ENCODE data around the gene VWA1.

DNA sequence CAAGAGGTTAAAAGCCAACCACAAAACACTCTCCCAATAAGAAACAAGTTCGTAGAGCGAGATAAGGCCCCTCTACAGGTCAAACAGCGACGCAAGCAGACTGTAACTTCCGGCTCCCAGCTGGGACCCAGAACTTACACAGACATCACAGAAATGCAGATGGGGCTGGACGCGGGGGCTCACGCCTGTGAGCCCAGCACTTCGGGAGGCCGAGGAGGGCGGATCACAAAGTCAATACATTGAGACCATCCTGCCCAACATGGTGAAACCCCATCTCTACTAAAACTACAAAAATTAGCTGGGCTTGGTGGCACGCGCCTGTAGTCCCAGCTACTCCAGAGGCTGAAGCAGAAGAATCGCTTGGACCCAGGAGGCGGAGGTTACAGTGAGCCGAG, 47.4 kb upstream of the VWA1 start:
- TF ChIP-seq YY1 (IDR thresholded peaks at IDR 0.05; ENCODE audit: low read depth) (no peak), CTCF (IDR thresholded peaks at IDR 0.05) (no peak), FOXM1 (IDR thresholded peaks at IDR 0.05; ENCODE audit: low read depth) (no peak), JUND (IDR thresholded peaks at IDR 0.05) (no peak), MAX (IDR thresholded peaks at IDR 0.05; ENCODE audit: low read depth) (no peak), ZBTB33 (IDR thresholded peaks at IDR 0.05; ENCODE audit: borderline replicate concordance, low read depth) (no peak), POLR2AphosphoS5 (IDR thresholded peaks at IDR 0.05; ENCODE audit: low read depth, low read length) (no peak), EZH2phosphoT487 (IDR thresholded peaks at IDR 0.05; ENCODE audit: borderline replicate concordance, low read depth) (no peak), RFX5 (IDR thresholded peaks at IDR 0.05; ENCODE audit: low read length) (no peak), TAF1 (IDR thresholded peaks at IDR 0.05; ENCODE audit: borderline replicate concordance, low read depth, low read length) (no peak), REST (IDR thresholded peaks at IDR 0.05; ENCODE audit: low read depth, low read length) (no peak)
